ENCODE data around the gene SLC5A9.

DNA sequence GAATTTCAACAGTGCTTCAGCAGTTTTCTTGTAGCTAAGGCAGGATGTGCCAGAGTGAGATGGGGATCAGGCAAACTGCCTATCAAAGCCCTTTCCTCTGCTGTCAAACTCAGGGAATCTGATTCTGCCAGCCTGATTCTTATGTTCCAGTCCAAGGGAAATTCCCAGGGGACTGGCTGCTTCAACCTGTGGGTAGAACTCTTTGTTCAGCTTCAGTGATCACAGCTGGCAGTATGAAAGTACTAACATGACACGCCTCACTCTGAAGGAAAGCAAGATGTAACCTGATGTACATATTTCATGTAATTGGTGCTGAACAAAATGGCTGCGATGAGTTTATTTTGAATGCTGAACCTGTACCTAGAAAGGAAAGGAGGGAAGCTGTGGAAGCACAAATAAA, 40.1 kb upstream of the SLC5A9 start:
- TF ChIP-seq, protein P1, sequence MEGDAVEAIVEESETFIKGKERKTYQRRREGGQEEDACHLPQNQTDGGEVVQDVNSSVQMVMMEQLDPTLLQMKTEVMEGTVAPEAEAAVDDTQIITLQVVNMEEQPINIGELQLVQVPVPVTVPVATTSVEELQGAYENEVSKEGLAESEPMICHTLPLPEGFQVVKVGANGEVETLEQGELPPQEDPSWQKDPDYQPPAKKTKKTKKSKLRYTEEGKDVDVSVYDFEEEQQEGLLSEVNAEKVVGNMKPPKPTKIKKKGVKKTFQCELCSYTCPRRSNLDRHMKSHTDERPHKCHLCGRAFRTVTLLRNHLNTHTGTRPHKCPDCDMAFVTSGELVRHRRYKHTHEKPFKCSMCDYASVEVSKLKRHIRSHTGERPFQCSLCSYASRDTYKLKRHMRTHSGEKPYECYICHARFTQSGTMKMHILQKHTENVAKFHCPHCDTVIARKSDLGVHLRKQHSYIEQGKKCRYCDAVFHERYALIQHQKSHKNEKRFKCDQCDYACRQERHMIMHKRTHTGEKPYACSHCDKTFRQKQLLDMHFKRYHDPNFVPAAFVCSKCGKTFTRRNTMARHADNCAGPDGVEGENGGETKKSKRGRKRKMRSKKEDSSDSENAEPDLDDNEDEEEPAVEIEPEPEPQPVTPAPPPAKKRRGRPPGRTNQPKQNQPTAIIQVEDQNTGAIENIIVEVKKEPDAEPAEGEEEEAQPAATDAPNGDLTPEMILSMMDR (IDR thresholded peaks at IDR 0.05 in 4 of 5, conservative IDR thresholded peaks at IDR 0.05 in 1 of 5) = no peak
- no peak for TF ChIP-seq POLR2A (IDR thresholded peaks at IDR 0.05)
